GM18867 (cell line): ENCODE measurements around the gene UBALD2.
"Not testable (repeated sequence)": the region's sequence is repeated elsewhere in the genome, so short reads cannot be mapped to it uniquely, and the experiment has no call there.

ENCODE experiments used
- ATAC-seq: cut with Tn5 transposase; IDR thresholded peaks from one replicate; pipeline ENCODE4 v1.9.1; 2021; ENCODE audit warnings: mild to moderate bottlenecking, moderate library complexity; ENCODE audit not compliant: unreplicated experiment

The UBALD2 gene

GRCh38 chr17:76243826-76244679 lies 21.1 kb upstream of the UBALD2 start:
- no peak for ATAC-seq

- ATAC-seq, result not testable (repeated sequence)
Measured at GRCh38 chr17:76244721-76245120, 20.4 kb upstream of the UBALD2 start.

- ATAC-seq, result peak; percentile 94
Measured at GRCh38 chr17:76246080-76247066, 18.8 kb upstream of the UBALD2 start.

- ATAC-seq, result no peak
Measured at GRCh38 chr17:76247304-76247703, 17.8 kb upstream of the UBALD2 start.

- no peak for ATAC-seq
Measured at GRCh38 chr17:76248013-76248782, 16.9 kb upstream of the UBALD2 start.

GRCh38 chr17:76250141-76250540 lies 15.0 kb upstream of the UBALD2 start:
- no peak for ATAC-seq

GRCh38 chr17:76251478-76252039 lies 13.6 kb upstream of the UBALD2 start:
- ATAC-seq, result no peak

GRCh38 chr17:76252040-76252954 lies 12.9 kb upstream of the UBALD2 start:
- no peak for ATAC-seq

GRCh38 chr17:76252967-76253766 lies 12.0 kb upstream of the UBALD2 start:
- not testable (repeated sequence) for ATAC-seq

GRCh38 chr17:76253841-76254240 lies 11.3 kb upstream of the UBALD2 start:
- ATAC-seq, result no peak

GRCh38 chr17:76254275-76254674 lies 10.9 kb upstream of the UBALD2 start:
- ATAC-seq, result no peak

GRCh38 chr17:76255801-76256429 lies 9.2 kb upstream of the UBALD2 start:
- ATAC-seq, result no peak

GRCh38 chr17:76256430-76257050 lies 8.6 kb upstream of the UBALD2 start:
- ATAC-seq, result not testable (repeated sequence)

- ATAC-seq, result no peak
Measured at GRCh38 chr17:76260220-76260619, 4.9 kb upstream of the UBALD2 start.

GRCh38 chr17:76260669-76261068 lies 4.5 kb upstream of the UBALD2 start:
- ATAC-seq, result no peak

GRCh38 chr17:76261421-76262215 lies 3.5 kb upstream of the UBALD2 start:
- ATAC-seq, result no peak
